Osteocyte (in vitro differentiated cells): ENCODE measurements around the gene CMTM6. TPM values are rescaled to one million over a fixed set of nuclear protein-coding genes. Genes with fewer than 3 reads are reported as not detected.

Experiments used
- DNase-seq: peaks from one replicate; pipeline ENCODE4 v3.0.0; 2021; ENCODE audit warnings: mixed read lengths; ENCODE audit not compliant: unreplicated experiment; ENCODE audit errors: extremely low spot score
- H3K27ac Mint-ChIP-seq: one replicate; pipeline ENCODE4 v1.8.0; 2021; ENCODE audit warnings: mild to moderate bottlenecking, mixed read lengths; ENCODE audit not compliant: unreplicated experiment
- H3K27me3 Mint-ChIP-seq: one replicate; pipeline ENCODE4 v1.8.0; 2021; ENCODE audit warnings: mixed read lengths; ENCODE audit not compliant: unreplicated experiment
- H3K36me3 Mint-ChIP-seq: one replicate; pipeline ENCODE4 v1.8.0; 2021; ENCODE audit warnings: mixed read lengths; ENCODE audit not compliant: unreplicated experiment
- H3K4me1 Mint-ChIP-seq: one replicate; pipeline ENCODE4 v1.8.0; 2021; ENCODE audit warnings: mixed read lengths; ENCODE audit not compliant: unreplicated experiment
- H3K4me3 Mint-ChIP-seq: one replicate; pipeline ENCODE4 v1.8.0; 2021; ENCODE audit warnings: mild to moderate bottlenecking, moderate library complexity, mixed read lengths; ENCODE audit not compliant: unreplicated experiment
- H3K9me3 Mint-ChIP-seq: one replicate; pipeline ENCODE4 v1.8.0; 2021; ENCODE audit warnings: mixed read lengths; ENCODE audit not compliant: unreplicated experiment
- total RNA-seq: library from RNA; stranded (reverse); gene quantifications from 2 replicates; pipeline ENCODE4 v1.2.1, GENCODE V29; 2021
- TF ChIP-seq, protein P1 (sequence below): fragments of 200-600 bp; sonication (generic); IDR thresholded peaks from 2 replicates; pipeline ENCODE4 v1.5.0; 2021; ENCODE audit warnings: antibody characterized with exemption, mild to moderate bottlenecking, moderate library complexity

CMTM6 gene
- total RNA-seq, 1 donor from 2014 or later, result 60.4 TPM

DNA sequence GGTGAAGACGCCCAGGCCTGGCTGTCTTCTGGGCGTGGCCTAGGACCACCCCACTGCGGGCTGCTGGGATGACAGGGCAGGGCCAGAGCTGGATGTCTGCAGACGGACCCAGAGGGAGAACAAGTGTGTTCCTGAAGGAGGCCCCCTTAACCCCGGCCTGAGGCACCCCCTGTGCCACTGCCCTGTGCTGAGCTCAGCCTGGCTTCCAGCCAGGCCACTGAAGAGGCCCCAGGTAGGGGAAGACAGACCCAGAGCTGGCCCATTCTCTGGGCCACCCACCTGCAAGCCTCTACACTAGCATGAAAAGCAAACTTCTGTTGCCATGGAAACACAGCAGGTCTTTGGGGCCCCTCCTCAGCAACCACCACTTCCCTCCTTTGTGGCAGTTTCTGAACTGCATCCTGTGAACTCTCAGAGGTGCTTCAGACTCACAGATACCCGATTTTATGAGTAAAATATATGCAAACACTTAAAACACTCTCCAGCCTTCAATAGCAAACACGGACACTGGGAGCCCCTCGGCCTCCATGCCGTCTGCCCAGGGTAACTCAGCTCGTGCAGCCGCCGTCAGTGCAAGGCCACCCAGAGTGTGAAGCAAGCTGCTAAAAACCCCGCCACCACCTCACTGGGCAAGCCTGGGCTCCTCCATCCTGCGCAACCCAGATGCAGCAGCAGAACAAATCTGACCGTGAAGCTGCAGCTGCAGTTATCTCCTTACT, 42.5 kb downstream of the CMTM6 start:
- TF ChIP-seq, protein P1, sequence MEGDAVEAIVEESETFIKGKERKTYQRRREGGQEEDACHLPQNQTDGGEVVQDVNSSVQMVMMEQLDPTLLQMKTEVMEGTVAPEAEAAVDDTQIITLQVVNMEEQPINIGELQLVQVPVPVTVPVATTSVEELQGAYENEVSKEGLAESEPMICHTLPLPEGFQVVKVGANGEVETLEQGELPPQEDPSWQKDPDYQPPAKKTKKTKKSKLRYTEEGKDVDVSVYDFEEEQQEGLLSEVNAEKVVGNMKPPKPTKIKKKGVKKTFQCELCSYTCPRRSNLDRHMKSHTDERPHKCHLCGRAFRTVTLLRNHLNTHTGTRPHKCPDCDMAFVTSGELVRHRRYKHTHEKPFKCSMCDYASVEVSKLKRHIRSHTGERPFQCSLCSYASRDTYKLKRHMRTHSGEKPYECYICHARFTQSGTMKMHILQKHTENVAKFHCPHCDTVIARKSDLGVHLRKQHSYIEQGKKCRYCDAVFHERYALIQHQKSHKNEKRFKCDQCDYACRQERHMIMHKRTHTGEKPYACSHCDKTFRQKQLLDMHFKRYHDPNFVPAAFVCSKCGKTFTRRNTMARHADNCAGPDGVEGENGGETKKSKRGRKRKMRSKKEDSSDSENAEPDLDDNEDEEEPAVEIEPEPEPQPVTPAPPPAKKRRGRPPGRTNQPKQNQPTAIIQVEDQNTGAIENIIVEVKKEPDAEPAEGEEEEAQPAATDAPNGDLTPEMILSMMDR, result no peak
- Mint-ChIP-seq H3K27me3 (no peaks in the 10 kb centered on the region), H3K4me1 (peaks cover 4% of the 10 kb centered on the region), H3K36me3 (peaks cover 3% of the 10 kb centered on the region), H3K27ac (no peak overlapping the region), H3K9me3 (no peaks in the 10 kb centered on the region), H3K4me3 (no peak overlapping the region)
- DNase-seq, result peak; percentile 65

DNA sequence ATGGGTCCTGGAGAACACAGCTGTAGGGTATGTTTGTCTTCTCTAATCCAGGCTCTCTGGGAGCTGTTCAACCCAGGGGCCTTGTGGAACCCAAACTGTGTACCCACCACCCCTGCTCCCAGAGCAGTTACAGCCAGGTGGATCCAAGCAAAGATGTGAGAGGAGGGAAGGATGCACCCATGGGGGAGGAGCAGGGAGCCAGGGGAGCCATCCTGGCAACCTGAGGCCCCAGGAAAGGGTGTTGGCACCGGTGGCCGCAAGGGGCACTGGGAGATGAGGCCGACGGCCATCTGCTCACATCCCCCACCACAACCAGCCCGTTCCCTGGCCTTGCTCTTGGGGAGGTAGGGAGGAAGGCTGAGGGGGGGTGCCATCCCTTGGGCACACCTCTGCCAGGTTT, 43.2 kb downstream of the CMTM6 start:
- H3K27me3 Mint-ChIP-seq, result no peaks in the 10 kb centered on the region

DNA sequence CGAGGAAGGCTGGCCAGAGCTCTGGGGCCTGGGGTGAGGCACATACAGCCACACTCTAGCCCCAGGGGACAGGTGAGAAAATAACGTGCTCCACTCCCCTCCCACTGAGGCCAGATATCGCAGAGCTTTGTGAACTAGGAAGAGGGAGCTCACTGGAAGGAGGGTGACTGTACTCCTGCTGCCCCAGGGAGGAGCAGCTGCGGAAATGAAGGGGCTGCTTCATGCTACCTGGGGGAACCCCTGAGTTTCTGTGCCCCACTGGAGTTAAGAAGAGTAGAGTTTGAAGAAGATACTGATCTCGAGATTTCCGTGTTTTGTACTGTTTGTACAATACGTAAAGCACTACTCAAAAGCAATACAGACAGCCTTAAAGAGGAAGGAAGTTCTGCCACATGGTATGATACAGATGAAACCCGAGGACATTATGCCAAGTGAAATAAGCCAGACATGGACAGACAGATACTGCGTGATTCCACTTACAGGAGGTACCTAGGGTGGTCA, 44.6 kb downstream of the CMTM6 start:
- Mint-ChIP-seq H3K36me3 (peaks cover 11% of the 10 kb centered on the region), H3K27me3 (no peaks in the 10 kb centered on the region), H3K9me3 (no peaks in the 10 kb centered on the region), H3K4me3 (no peak overlapping the region), H3K4me1 (peaks cover 13% of the 10 kb centered on the region), H3K27ac (no peak overlapping the region)
- TF ChIP-seq, protein P1, result no peak
- DNase-seq, result peak; percentile 38

More for the DNA sequence above, 43.2 kb downstream of the CMTM6 start:
- Mint-ChIP-seq H3K4me3 (no peak overlapping the region), H3K36me3 (peaks cover 8% of the 10 kb centered on the region), H3K4me1 (peaks cover 5% of the 10 kb centered on the region), H3K9me3 (no peaks in the 10 kb centered on the region), H3K27ac (no peak overlapping the region)
- TF ChIP-seq, protein P1, result no peak
- peak; percentile 68 for DNase-seq

DNA sequence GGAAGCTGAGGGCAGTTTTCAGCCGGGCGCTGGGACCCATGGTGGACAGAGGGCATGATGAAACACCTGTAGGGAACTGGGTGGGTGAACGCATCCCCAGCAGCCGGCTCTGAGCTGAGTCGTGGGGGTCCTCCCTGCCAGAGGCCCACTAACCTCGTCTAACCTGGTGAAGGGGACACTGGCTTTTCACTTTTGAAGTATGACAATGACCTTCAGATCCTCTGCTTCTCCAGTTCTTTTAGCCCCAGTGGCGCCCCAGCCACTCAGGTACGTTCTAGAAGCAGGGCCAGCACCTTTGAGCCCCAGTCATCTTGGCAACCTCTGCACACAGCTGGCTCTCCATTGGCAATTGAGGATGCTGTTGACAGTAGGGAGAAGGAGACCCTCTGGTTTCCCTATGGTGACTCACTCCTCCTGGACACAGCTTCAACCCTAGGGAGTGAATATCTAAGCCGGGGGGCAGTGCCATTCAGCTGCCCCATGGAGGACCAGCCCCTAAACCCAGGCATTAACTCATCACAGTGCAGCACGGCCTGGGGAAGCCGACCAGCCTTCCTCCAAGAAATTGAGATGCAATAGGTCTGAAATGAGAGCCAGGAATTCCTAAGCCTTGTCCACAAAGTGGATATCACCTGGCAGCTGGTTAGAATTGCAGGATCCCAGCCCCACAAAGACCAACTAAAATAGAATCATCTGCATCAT, 46.1 kb downstream of the CMTM6 start:
- H3K27me3 Mint-ChIP-seq, result no peaks in the 10 kb centered on the region
- H3K27ac Mint-ChIP-seq, result no peak overlapping the region
- TF ChIP-seq, protein P1, result no peak
- DNase-seq, result peak; percentile 73
- peaks cover 14% of the 10 kb centered on the region for H3K4me1 Mint-ChIP-seq
- H3K36me3 Mint-ChIP-seq, result peaks cover 11% of the 10 kb centered on the region
- H3K9me3 Mint-ChIP-seq, result no peaks in the 10 kb centered on the region
- no peak overlapping the region for H3K4me3 Mint-ChIP-seq
